Measurements from ENCODE around the gene AQP5. TPM values are rescaled to one million over a fixed set of nuclear protein-coding genes. Genes with fewer than 3 reads are reported as not detected.

Gene AQP5
- total and polyA plus RNA-seq, 4 donors = 7.5 to 57.1 (median 35.2) TPM

- Histone ChIP-seq H3K4me1 (ENCODE audit: control insufficient read depth in 5 of 5, insufficient read depth in 5 of 5, low read length in 5 of 5) (peaks cover 0 to 12% (median 0%) of the 10 kb centered on the region in 5 donors), H3K27me3 (ENCODE audit: control insufficient read depth in 3 of 3, insufficient read depth in 3 of 3, low read length in 2 of 3) (peaks cover 0 to 26% (median 3%) of the 10 kb centered on the region in 3 donors), H3K36me3 (ENCODE audit: control insufficient read depth in 4 of 4, insufficient read depth in 4 of 4, low read length in 4 of 4) (no peaks in the 10 kb centered on the region), H3K9me3 (ENCODE audit: control insufficient read depth in 4 of 4, insufficient read depth in 3 of 4, low read length in 3 of 4) (no peaks in the 10 kb centered on the region), H3K4me3 (no peak overlapping the region), H3K9ac (ENCODE audit: insufficient read depth in 1 of 2, low read length in 2 of 2) (no peak overlapping the region), H3K27ac (ENCODE audit: low read depth in 1 of 2, low read length in 1 of 2) (no peak overlapping the region)
- WGBS, 2 donors = 76 to 80% methylated on average over 5 of the region's 5 CpGs
- ATAC-seq (ENCODE audit: insufficient read depth, low FRiP score) = no peak
- DNase-seq = no peak
- no peak for TF ChIP-seq CTCF (IDR thresholded peaks at IDR 0.05; ENCODE audit: control extremely low read depth, extremely low read depth)
These were observed 7.4 kb downstream of the AQP5 start for GRCh38 chr12:49969027-49969426.

GRCh38 chr12:49969651-49970429, 8.2 kb downstream of the AQP5 start:
- ATAC-seq (ENCODE audit: insufficient read depth, low FRiP score) (no peak), DNase-seq (peak in 1 of 3 donors; percentile 6)
- H3K36me3 ChIP-seq (ENCODE audit: control insufficient read depth in 4 of 4, insufficient read depth in 4 of 4, low read length in 4 of 4) = no peaks in the 10 kb centered on the region
- H3K9me3 ChIP-seq (ENCODE audit: control insufficient read depth in 4 of 4, insufficient read depth in 3 of 4, low read length in 3 of 4) = no peaks in the 10 kb centered on the region
- no peak for TF ChIP-seq CTCF (IDR thresholded peaks at IDR 0.05; ENCODE audit: control extremely low read depth, extremely low read depth)
- no peak overlapping the region for H3K4me3 ChIP-seq
- no peak overlapping the region for H3K27ac ChIP-seq (ENCODE audit: low read depth in 1 of 2, low read length in 1 of 2)
- peaks cover 0 to 26% (median 3%) of the 10 kb centered on the region in 3 donors for H3K27me3 ChIP-seq (ENCODE audit: control insufficient read depth in 3 of 3, insufficient read depth in 3 of 3, low read length in 2 of 3)
- H3K4me1 ChIP-seq (ENCODE audit: control insufficient read depth in 5 of 5, insufficient read depth in 5 of 5, low read length in 5 of 5) = peaks cover 0 to 18% (median 0%) of the 10 kb centered on the region in 5 donors
- 73 to 76% methylated on average over 12 of the region's 12 CpGs for WGBS, 2 donors
- H3K9ac ChIP-seq (ENCODE audit: insufficient read depth in 1 of 2, low read length in 2 of 2) = no peak overlapping the region

- Histone ChIP-seq H3K9ac (ENCODE audit: insufficient read depth in 1 of 2, low read length in 2 of 2) (no peak overlapping the region), H3K27ac (ENCODE audit: low read depth in 1 of 2, low read length in 1 of 2) (no peak overlapping the region), H3K9me3 (ENCODE audit: control insufficient read depth in 4 of 4, insufficient read depth in 3 of 4, low read length in 3 of 4) (no peaks in the 10 kb centered on the region), H3K36me3 (ENCODE audit: control insufficient read depth in 4 of 4, insufficient read depth in 4 of 4, low read length in 4 of 4) (no peaks in the 10 kb centered on the region), H3K27me3 (ENCODE audit: control insufficient read depth in 3 of 3, insufficient read depth in 3 of 3, low read length in 2 of 3) (peaks cover 0 to 26% (median 3%) of the 10 kb centered on the region in 3 donors), H3K4me1 (ENCODE audit: control insufficient read depth in 5 of 5, insufficient read depth in 5 of 5, low read length in 5 of 5) (peaks cover 0 to 22% (median 0%) of the 10 kb centered on the region in 5 donors), H3K4me3 (no peak overlapping the region)
- 74 to 89% methylated on average over 10 of the region's 10 CpGs for WGBS, 2 donors
- no peak for TF ChIP-seq CTCF (IDR thresholded peaks at IDR 0.05; ENCODE audit: control extremely low read depth, extremely low read depth)
- DNase-seq (peak in 1 of 3 donors; percentile 4), ATAC-seq (ENCODE audit: insufficient read depth, low FRiP score) (no peak)
These were observed 9.0 kb downstream of the AQP5 start for GRCh38 chr12:49970658-49971057.
